Measurements from ENCODE around the gene COL6A3. TPM values are rescaled to one million over a fixed set of nuclear protein-coding genes. Genes with fewer than 3 reads are reported as not detected.
A peak's percentile ranks its signal among the peaks of the same experiment; 100 is the strongest.

The COL6A3 gene
- total RNA-seq, 1 experiment from 2014 or later, result 0.57 TPM

- intact Hi-C loops (cut with micrococcal nuclease; ENCODE audit: unreplicated experiment), result no loop called here
- Histone ChIP-seq H3K9me2 (ENCODE audit: insufficient read depth) (no peaks in the 10 kb centered on the region), H3K27me3 (ENCODE audit: insufficient read depth, low read depth) (no peaks in the 10 kb centered on the region), H3K36me3 (ENCODE audit: low read depth) (no peaks in the 10 kb centered on the region; the same call in 1 of the 2 replicates), H3F3A (ENCODE audit: insufficient read depth, low read depth) (peaks cover 29% of the 10 kb centered on the region), H3K4me1 (replicated peaks; ENCODE audit: insufficient read depth) (peaks cover 33% of the 10 kb centered on the region), H3K79me2 (ENCODE audit: low read depth) (no peaks in the 10 kb centered on the region), H3K27ac (peak overlapping the region; percentile 87), H3K9me3 (ENCODE audit: insufficient read depth, low read depth) (peaks cover 30% of the 10 kb centered on the region), H4K20me1 (ENCODE audit: insufficient read depth) (no peaks in the 10 kb centered on the region), H3K4me2 (peak overlapping the region; percentile 29), H3K4me3 (no peak overlapping the region), H2AFZ (no peak overlapping the region)
- CTCF ChIA-PET, result no interaction called here
- DNase-seq, result no peak
- POLR2A ChIA-PET (ENCODE audit: unreplicated experiment), result no interaction called here
- TSS peak; percentile 60 for BruUV-seq (replicated peaks)
- no peak for TF ChIP-seq EZH2 (IDR thresholded peaks at IDR 0.05; ENCODE audit: low read depth)
- TF ChIP-seq CTCF (conservative IDR thresholded peaks at IDR 0.05), result no peak
Observed at GRCh38 chr2:237459226-237459625, 45.3 kb upstream of the COL6A3 start.

GRCh38 chr2:237458519-237458918 is 44.6 kb upstream of the COL6A3 start:
- peaks cover 31% of the 10 kb centered on the region for H3K4me1 ChIP-seq (replicated peaks; ENCODE audit: insufficient read depth)
- ChIA-PET POLR2A (ENCODE audit: unreplicated experiment) (no interaction called here), CTCF (no interaction called here)
- H3K9me3 ChIP-seq (ENCODE audit: insufficient read depth, low read depth), result peaks cover 32% of the 10 kb centered on the region
- H4K20me1 ChIP-seq (ENCODE audit: insufficient read depth), result no peaks in the 10 kb centered on the region
- no peaks in the 10 kb centered on the region for H3K79me2 ChIP-seq (ENCODE audit: low read depth)
- TF ChIP-seq EZH2 (IDR thresholded peaks at IDR 0.05; ENCODE audit: low read depth) (no peak), CTCF (conservative IDR thresholded peaks at IDR 0.05) (no peak)
- H2AFZ ChIP-seq, result no peak overlapping the region
- H3K27ac ChIP-seq, result peak overlapping the region; percentile 87
- peaks cover 29% of the 10 kb centered on the region for H3F3A ChIP-seq (ENCODE audit: insufficient read depth, low read depth)
- H3K36me3 ChIP-seq (ENCODE audit: low read depth), result no peaks in the 10 kb centered on the region; the same call in 1 of the 2 replicates
- intact Hi-C loops (cut with micrococcal nuclease; ENCODE audit: unreplicated experiment), result no loop called here
- no peaks in the 10 kb centered on the region for H3K27me3 ChIP-seq (ENCODE audit: insufficient read depth, low read depth)
- BruUV-seq (replicated peaks), result no TSS peak
- H3K4me3 ChIP-seq, result no peak overlapping the region
- DNase-seq, result no peak
- no peak overlapping the region for H3K4me2 ChIP-seq
- H3K9me2 ChIP-seq (ENCODE audit: insufficient read depth), result no peaks in the 10 kb centered on the region

GRCh38 chr2:237457388-237457941 is 43.5 kb upstream of the COL6A3 start:
- ChIA-PET CTCF (no interaction called here), POLR2A (ENCODE audit: unreplicated experiment) (no interaction called here)
- Histone ChIP-seq H4K20me1 (ENCODE audit: insufficient read depth) (no peaks in the 10 kb centered on the region), H3F3A (ENCODE audit: insufficient read depth, low read depth) (peaks cover 29% of the 10 kb centered on the region), H3K9me3 (ENCODE audit: insufficient read depth, low read depth) (peaks cover 32% of the 10 kb centered on the region), H3K4me2 (no peak overlapping the region), H3K79me2 (ENCODE audit: low read depth) (no peaks in the 10 kb centered on the region), H3K4me1 (replicated peaks; ENCODE audit: insufficient read depth) (peaks cover 36% of the 10 kb centered on the region), H3K27me3 (ENCODE audit: insufficient read depth, low read depth) (no peaks in the 10 kb centered on the region), H3K9me2 (ENCODE audit: insufficient read depth) (no peaks in the 10 kb centered on the region), H3K27ac (no peak overlapping the region), H3K36me3 (ENCODE audit: low read depth) (no peaks in the 10 kb centered on the region; the same call in 1 of the 2 replicates), H2AFZ (no peak overlapping the region), H3K4me3 (no peak overlapping the region)
- DNase-seq, result no peak
- intact Hi-C loops (cut with micrococcal nuclease; ENCODE audit: unreplicated experiment), result no loop called here
- BruUV-seq (replicated peaks), result no TSS peak
- TF ChIP-seq CTCF (conservative IDR thresholded peaks at IDR 0.05), result no peak
- no peak for TF ChIP-seq EZH2 (IDR thresholded peaks at IDR 0.05; ENCODE audit: low read depth)

All from PC-9 (cell line).